ENCODE data around the gene F2RL3.

Gene F2RL3

GRCh38 chr19:16888629-16889365 lies at the start of gene F2RL3:
Gene F2RL3, plus strand, starts transcription at chr19:16888999. Its CDS starts 191 bp downstream, at chr19:16889190.
- Histone ChIP-seq H3K36me3 (ENCODE audit: insufficient read depth) (no peaks in the 10 kb centered on the region), H3K9ac (peak within 1 kb of the TSS; percentile 52; the same call in 1 of the 2 replicates), H4K20me1 (ENCODE audit: insufficient read depth) (no peaks in the 10 kb centered on the region), H3K4me3 (IDR thresholded peaks at IDR 0.05; ENCODE audit: insufficient read depth, low read depth, low read length) (no peak within 1 kb of the TSS), H3K4me2 (peak within 1 kb of the TSS; percentile 47; the same call in 1 of the 2 replicates), H3K27ac (peak within 1 kb of the TSS; percentile 60), H3K79me2 (ENCODE audit: insufficient read depth, low read depth) (0 out of 2 replicates have a peak, but pooled peaks cover 12% of the 10 kb centered on the region), H3K27me3 (ENCODE audit: insufficient read depth, low read depth) (no peaks in the 10 kb centered on the region), H3K4me1 (ENCODE audit: low read depth, poor library complexity, severe bottlenecking) (peaks cover 76% of the 10 kb centered on the region), H2AFZ (ENCODE audit: low read depth) (peak within 1 kb of the TSS; percentile 21; the same call in 1 of the 2 replicates)
- TF ChIP-seq, protein P1, sequence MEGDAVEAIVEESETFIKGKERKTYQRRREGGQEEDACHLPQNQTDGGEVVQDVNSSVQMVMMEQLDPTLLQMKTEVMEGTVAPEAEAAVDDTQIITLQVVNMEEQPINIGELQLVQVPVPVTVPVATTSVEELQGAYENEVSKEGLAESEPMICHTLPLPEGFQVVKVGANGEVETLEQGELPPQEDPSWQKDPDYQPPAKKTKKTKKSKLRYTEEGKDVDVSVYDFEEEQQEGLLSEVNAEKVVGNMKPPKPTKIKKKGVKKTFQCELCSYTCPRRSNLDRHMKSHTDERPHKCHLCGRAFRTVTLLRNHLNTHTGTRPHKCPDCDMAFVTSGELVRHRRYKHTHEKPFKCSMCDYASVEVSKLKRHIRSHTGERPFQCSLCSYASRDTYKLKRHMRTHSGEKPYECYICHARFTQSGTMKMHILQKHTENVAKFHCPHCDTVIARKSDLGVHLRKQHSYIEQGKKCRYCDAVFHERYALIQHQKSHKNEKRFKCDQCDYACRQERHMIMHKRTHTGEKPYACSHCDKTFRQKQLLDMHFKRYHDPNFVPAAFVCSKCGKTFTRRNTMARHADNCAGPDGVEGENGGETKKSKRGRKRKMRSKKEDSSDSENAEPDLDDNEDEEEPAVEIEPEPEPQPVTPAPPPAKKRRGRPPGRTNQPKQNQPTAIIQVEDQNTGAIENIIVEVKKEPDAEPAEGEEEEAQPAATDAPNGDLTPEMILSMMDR (conservative IDR thresholded peaks at IDR 0.05; ENCODE audit: low read depth, low read length), result no peak

DNA sequence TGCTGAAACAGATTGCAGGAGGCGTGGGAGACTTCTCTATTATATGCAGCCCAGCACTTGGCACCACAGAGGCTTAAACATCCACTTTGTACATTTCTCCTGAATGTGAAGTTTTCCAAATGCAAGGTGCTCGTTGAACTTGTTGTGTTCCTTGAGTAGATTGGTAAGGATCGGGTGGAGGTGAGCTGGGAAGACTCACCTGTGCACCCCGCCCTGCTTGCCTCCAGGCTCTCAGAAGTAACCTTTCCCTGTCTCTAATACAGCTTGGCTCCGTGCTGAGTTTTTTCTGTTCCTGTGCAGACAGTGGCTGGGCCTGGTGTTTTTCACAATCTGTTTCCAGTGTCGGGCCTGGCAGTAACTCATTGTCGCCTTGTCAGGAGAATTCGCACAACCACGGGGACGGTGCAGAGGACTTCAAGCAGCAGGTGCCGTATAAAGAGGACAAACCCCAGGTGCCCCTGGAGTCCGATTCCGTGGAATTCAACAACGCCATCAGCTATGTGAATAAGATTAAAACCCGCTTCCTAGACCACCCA lies 47.3 kb upstream of the F2RL3 start:
- Histone ChIP-seq H3K36me3 (ENCODE audit: insufficient read depth) (no peaks in the 10 kb centered on the region), H3K9ac (no peak overlapping the region)

DNA sequence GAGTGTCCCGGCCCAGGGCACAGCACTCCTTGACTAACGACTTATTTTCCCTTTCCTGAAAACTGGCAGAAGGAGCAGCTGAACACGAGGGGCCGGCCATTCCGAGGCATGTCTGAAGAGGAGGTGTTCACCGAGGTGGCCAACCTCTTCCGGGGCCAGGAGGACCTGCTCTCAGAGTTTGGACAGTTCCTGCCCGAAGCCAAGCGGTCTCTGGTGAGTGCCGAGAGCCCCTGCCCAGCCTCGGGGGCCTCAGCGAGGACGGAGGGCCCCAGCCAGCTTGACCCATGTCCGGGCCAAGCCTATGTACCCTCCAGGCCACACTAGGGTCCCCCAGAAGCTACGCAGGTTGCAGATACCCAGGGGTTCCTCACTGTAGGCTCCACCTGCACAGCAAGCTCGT lies 41.9 kb upstream of the F2RL3 start:
- Histone ChIP-seq H3K27ac (no peak overlapping the region), H2AFZ (ENCODE audit: low read depth) (no peak overlapping the region), H3K79me2 (ENCODE audit: insufficient read depth, low read depth) (no peaks in the 10 kb centered on the region), H3K4me2 (no peak overlapping the region), H3K4me1 (ENCODE audit: low read depth, poor library complexity, severe bottlenecking) (no peaks in the 10 kb centered on the region), H3K9ac (no peak overlapping the region), H3K27me3 (ENCODE audit: insufficient read depth, low read depth) (no peaks in the 10 kb centered on the region), H3K36me3 (ENCODE audit: insufficient read depth) (no peaks in the 10 kb centered on the region; the same call in 1 of the 2 replicates), H3K4me3 (IDR thresholded peaks at IDR 0.05; ENCODE audit: insufficient read depth, low read depth, low read length) (no peak overlapping the region), H4K20me1 (ENCODE audit: insufficient read depth) (no peaks in the 10 kb centered on the region)
- TF ChIP-seq, protein P1 (conservative IDR thresholded peaks at IDR 0.05; ENCODE audit: low read depth, low read length), result no peak

More for the DNA sequence above, 47.3 kb upstream of the F2RL3 start:
- H3K79me2 ChIP-seq (ENCODE audit: insufficient read depth, low read depth), result no peaks in the 10 kb centered on the region
- no peak overlapping the region for H3K4me2 ChIP-seq
- no peaks in the 10 kb centered on the region for H3K27me3 ChIP-seq (ENCODE audit: insufficient read depth, low read depth)
- H3K4me1 ChIP-seq (ENCODE audit: low read depth, poor library complexity, severe bottlenecking), result no peaks in the 10 kb centered on the region
- no peak overlapping the region for H2AFZ ChIP-seq (ENCODE audit: low read depth)
- no peak overlapping the region for H3K27ac ChIP-seq
- no peaks in the 10 kb centered on the region for H4K20me1 ChIP-seq (ENCODE audit: insufficient read depth)
- TF ChIP-seq, protein P1 (conservative IDR thresholded peaks at IDR 0.05; ENCODE audit: low read depth, low read length), result no peak
- H3K4me3 ChIP-seq (IDR thresholded peaks at IDR 0.05; ENCODE audit: insufficient read depth, low read depth, low read length), result no peak overlapping the region

GRCh38 chr19:16847430-16847829 lies 41.4 kb upstream of the F2RL3 start:
- no peaks in the 10 kb centered on the region for H3K27me3 ChIP-seq (ENCODE audit: insufficient read depth, low read depth)
- no peak overlapping the region for H3K4me3 ChIP-seq (IDR thresholded peaks at IDR 0.05; ENCODE audit: insufficient read depth, low read depth, low read length)
- no peaks in the 10 kb centered on the region for H3K4me1 ChIP-seq (ENCODE audit: low read depth, poor library complexity, severe bottlenecking)
- no peaks in the 10 kb centered on the region for H3K79me2 ChIP-seq (ENCODE audit: insufficient read depth, low read depth)
- H3K27ac ChIP-seq, result no peak overlapping the region
- H3K36me3 ChIP-seq (ENCODE audit: insufficient read depth), result no peaks in the 10 kb centered on the region; the same call in 1 of the 2 replicates
- no peaks in the 10 kb centered on the region for H4K20me1 ChIP-seq (ENCODE audit: insufficient read depth)
- no peak overlapping the region for H2AFZ ChIP-seq (ENCODE audit: low read depth)
- TF ChIP-seq, protein P1 (conservative IDR thresholded peaks at IDR 0.05; ENCODE audit: low read depth, low read length), result no peak
- H3K9ac ChIP-seq, result no peak overlapping the region
- no peak overlapping the region for H3K4me2 ChIP-seq
